Liver (tissue), 9 donors: ENCODE data around the gene NKX2-3. TPM values are rescaled to one million over a fixed set of nuclear protein-coding genes. Genes with fewer than 3 reads are reported as not detected.

Source experiments
- DNase-seq: peaks from one replicate; pipeline ENCODE4 v3.0.0-alpha.2; 2017; ENCODE audit warnings: low spot score
- H3K27ac ChIP-seq, 2 donors: one replicate each; pipeline ENCODE4 v1.7.0; 2013; ENCODE audit warnings: inconsistent platforms in 2 of 2, low read length in 2 of 2, control low read depth in 1 of 2, low read depth in 1 of 2, mild to moderate bottlenecking in 1 of 2
- H3K27me3 ChIP-seq, 4 donors: one replicate each; pipeline versions ENCODE4 v1.6.1 to v1.7.0; 2013; ENCODE audit warnings: low read length in 3 of 4, inconsistent platforms in 1 of 4, mild to moderate bottlenecking in 1 of 4, moderate library complexity in 1 of 4; ENCODE audit not compliant: control insufficient read depth in 4 of 4, insufficient read depth in 4 of 4
- H3K36me3 ChIP-seq, 4 donors: one replicate each; pipeline versions ENCODE4 v1.6.1 to v1.7.0; 2013; ENCODE audit warnings: low read length in 3 of 4, mild to moderate bottlenecking in 3 of 4, low read depth in 1 of 4, moderate library complexity in 1 of 4; ENCODE audit not compliant: control insufficient read depth in 4 of 4, insufficient read depth in 3 of 4
- H3K4me1 ChIP-seq, 4 donors: one replicate each; pipeline versions ENCODE4 v1.6.1 to v1.7.0; 2013; ENCODE audit warnings: low read length in 3 of 4, mild to moderate bottlenecking in 3 of 4, moderate library complexity in 1 of 4; ENCODE audit not compliant: control insufficient read depth in 4 of 4, insufficient read depth in 4 of 4
- H3K4me3 ChIP-seq, 3 donors: one replicate each; pipeline versions ENCODE4 v1.6.1 to v1.7.0; 2013; ENCODE audit warnings: low read length in 3 of 3, control low read depth in 1 of 3, low read depth in 1 of 3, mild to moderate bottlenecking in 1 of 3
- H3K9ac ChIP-seq, 2 donors: one replicate each; pipeline ENCODE4 v1.7.0; 2013; ENCODE audit warnings: low read length in 2 of 2, mild to moderate bottlenecking in 2 of 2, moderate library complexity in 2 of 2, control low read depth in 1 of 2, low read depth in 1 of 2
- H3K9me3 ChIP-seq, 4 donors: one replicate each; pipeline versions ENCODE4 v1.6.1 to v1.7.0; 2013; ENCODE audit warnings: low read length in 3 of 4; ENCODE audit not compliant: control insufficient read depth in 4 of 4
- ATF3 ChIP-seq: IDR thresholded peaks from 2 replicates; pipeline ENCODE4 v1.6.1; 2016; ENCODE audit warnings: antibody characterized with exemption
- EGR1 ChIP-seq, 2 donors: IDR thresholded peaks; 2 replicates each; pipeline ENCODE4 v1.6.1; 2016 to 2018; ENCODE audit warnings: antibody characterized with exemption in 2 of 2, low read depth in 2 of 2
- FOXA1 ChIP-seq: IDR thresholded peaks from 2 replicates; pipeline ENCODE4 v1.6.1; 2016; ENCODE audit warnings: antibody characterized with exemption
- FOXA2 ChIP-seq: IDR thresholded peaks from 2 replicates; pipeline ENCODE4 v1.6.1; 2016; ENCODE audit warnings: antibody characterized with exemption
- GABPA ChIP-seq, 2 donors: IDR thresholded peaks in 1 of 2; conservative IDR thresholded peaks in 1 of 2; 2 replicates each; pipeline ENCODE4 v1.6.1; 2016; ENCODE audit warnings: antibody characterized with exemption in 2 of 2, mild to moderate bottlenecking in 1 of 2, moderate library complexity in 1 of 2
- HNF4A ChIP-seq, 2 donors: conservative IDR thresholded peaks; 2 replicates each; pipeline ENCODE4 v1.6.1; 2016; ENCODE audit warnings: antibody characterized with exemption in 2 of 2, mild to moderate bottlenecking in 2 of 2
- HNF4G ChIP-seq: IDR thresholded peaks from 2 replicates; pipeline ENCODE4 v1.6.1; 2016; ENCODE audit warnings: antibody characterized with exemption
- JUND ChIP-seq, 2 donors: IDR thresholded peaks; 2 replicates each; pipeline ENCODE4 v1.6.1; 2016; ENCODE audit warnings: antibody characterized with exemption in 2 of 2
- MAX ChIP-seq: IDR thresholded peaks from 2 replicates; pipeline ENCODE4 v1.6.1; 2016; ENCODE audit warnings: antibody characterized with exemption
- NR2F2 ChIP-seq: IDR thresholded peaks from 2 replicates; pipeline ENCODE4 v1.6.1; 2016; ENCODE audit warnings: antibody characterized with exemption
- REST ChIP-seq: IDR thresholded peaks from 2 replicates; pipeline ENCODE4 v1.6.1; 2016; ENCODE audit warnings: antibody characterized with exemption, mild to moderate bottlenecking
- RXRA ChIP-seq, 2 donors: IDR thresholded peaks; 2 replicates each; pipeline ENCODE4 v1.6.1; 2017 to 2018; ENCODE audit warnings: antibody characterized with exemption in 2 of 2, mild to moderate bottlenecking in 1 of 2
- SP1 ChIP-seq: IDR thresholded peaks from 2 replicates; pipeline ENCODE4 v1.6.1; 2018; ENCODE audit warnings: antibody characterized with exemption, mild to moderate bottlenecking
- TAF1 ChIP-seq: conservative IDR thresholded peaks from 2 replicates; pipeline ENCODE4 v1.6.1; 2016; ENCODE audit warnings: antibody characterized with exemption, mild to moderate bottlenecking
- YY1 ChIP-seq: IDR thresholded peaks from 2 replicates; pipeline ENCODE4 v1.6.1; 2016; ENCODE audit warnings: antibody characterized with exemption, mild to moderate bottlenecking
- ZBTB33 ChIP-seq: IDR thresholded peaks from 2 replicates; pipeline ENCODE4 v1.6.1; 2016; ENCODE audit warnings: antibody characterized with exemption
- WGBS: extraction: QIAGEN DNeasy Blood & Tissue Kit; methylation state at CpG from one replicate; pipeline ENCODE4 v1.1.7; 2013; 5-methylcytosine and 5-hydroxymethylcytosine counted together
- polyA plus RNA-seq, 2 donors: library from polyadenylated mRNA; stranded (reverse) in 1 of 2; unstranded in 1 of 2; fragments of 200-250 nt in 1 of 2; fragments of >200 nt in 1 of 2; fragmentation: Nextera tagmentation in 1 of 2; extraction: Ambion mirVana in 1 of 2; gene quantifications; one replicate each; pipeline versions ENCODE4 v1.2.1 to v1.2.3, GENCODE V29; 2013 to 2015
- total RNA-seq, 2 donors: library from RNA; depleted of rRNA; stranded (reverse); fragments of >200 nt; gene quantifications; one replicate each; pipeline ENCODE4 v1.2.3, GENCODE V29; 2014
- TF ChIP-seq, protein P1 (sequence below): fragments of 150-350 bp; IDR thresholded peaks from 2 replicates; pipeline ENCODE4 v1.5.1; 2017; ENCODE audit warnings: improper control_type of control experiment, low read depth, low read length; ENCODE audit not compliant: missing input control
- donor health status: healthy.
- donor health status: healthy.
- donor health status: healthy.
- donor health status: healthy.
- donor health status: healthy.

Gene NKX2-3
- total and polyA plus RNA-seq, 4 donors, result 0.06 to 0.09 TPM; not detected in 2

GRCh38 chr10:99534450-99534938, 1.8 kb downstream of the NKX2-3 start (continued):
- TF ChIP-seq NR2F2 (no peak), RXRA (IDR thresholded peaks at IDR 0.05) (no peak), ATF3 (no peak), GABPA (IDR thresholded peaks at IDR 0.05 in 1 of 2, conservative IDR thresholded peaks at IDR 0.05 in 1 of 2) (no peak)
- TF ChIP-seq, protein P1, sequence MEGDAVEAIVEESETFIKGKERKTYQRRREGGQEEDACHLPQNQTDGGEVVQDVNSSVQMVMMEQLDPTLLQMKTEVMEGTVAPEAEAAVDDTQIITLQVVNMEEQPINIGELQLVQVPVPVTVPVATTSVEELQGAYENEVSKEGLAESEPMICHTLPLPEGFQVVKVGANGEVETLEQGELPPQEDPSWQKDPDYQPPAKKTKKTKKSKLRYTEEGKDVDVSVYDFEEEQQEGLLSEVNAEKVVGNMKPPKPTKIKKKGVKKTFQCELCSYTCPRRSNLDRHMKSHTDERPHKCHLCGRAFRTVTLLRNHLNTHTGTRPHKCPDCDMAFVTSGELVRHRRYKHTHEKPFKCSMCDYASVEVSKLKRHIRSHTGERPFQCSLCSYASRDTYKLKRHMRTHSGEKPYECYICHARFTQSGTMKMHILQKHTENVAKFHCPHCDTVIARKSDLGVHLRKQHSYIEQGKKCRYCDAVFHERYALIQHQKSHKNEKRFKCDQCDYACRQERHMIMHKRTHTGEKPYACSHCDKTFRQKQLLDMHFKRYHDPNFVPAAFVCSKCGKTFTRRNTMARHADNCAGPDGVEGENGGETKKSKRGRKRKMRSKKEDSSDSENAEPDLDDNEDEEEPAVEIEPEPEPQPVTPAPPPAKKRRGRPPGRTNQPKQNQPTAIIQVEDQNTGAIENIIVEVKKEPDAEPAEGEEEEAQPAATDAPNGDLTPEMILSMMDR, result no peak

DNA sequence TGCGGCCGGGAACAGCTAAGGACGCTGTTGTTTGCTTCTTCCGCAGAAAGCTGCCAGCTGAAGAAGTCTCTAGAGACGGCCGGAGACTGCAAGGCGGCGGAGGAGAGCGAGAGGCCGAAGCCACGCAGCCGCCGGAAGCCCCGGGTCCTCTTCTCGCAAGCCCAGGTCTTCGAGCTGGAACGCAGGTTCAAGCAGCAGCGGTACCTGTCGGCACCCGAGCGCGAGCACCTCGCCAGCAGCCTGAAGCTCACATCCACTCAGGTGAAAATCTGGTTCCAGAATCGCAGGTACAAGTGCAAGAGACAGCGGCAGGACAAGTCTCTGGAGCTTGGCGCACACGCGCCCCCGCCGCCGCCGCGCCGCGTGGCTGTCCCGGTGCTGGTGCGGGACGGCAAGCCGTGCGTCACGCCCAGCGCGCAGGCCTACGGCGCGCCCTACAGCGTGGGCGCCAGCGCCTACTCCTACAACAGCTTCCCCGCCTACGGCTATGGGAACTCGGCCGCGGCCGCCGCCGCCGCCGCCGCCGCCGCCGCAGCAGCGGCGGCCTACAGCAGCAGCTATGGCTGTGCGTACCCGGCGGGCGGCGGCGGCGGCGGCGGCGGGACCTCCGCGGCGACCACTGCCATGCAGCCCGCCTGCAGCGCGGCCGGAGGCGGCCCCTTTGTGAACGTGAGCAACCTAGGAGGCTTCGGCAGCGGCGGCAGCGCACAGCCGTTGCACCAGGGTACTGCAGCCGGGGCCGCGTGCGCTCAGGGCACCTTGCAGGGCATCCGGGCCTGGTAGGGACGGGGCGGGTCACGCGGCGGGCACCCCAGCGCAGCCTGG, 2.4 kb downstream of the NKX2-3 start:
- H3K36me3 ChIP-seq, result no peaks in the 10 kb centered on the region
- H3K9ac ChIP-seq, result no peak overlapping the region
- no peak for DNase-seq
- WGBS, result 2% methylated on average over 100 of the region's 100 CpGs
- TF ChIP-seq RXRA (IDR thresholded peaks at IDR 0.05) (no peak), YY1 (no peak), TAF1 (no peak), NR2F2 (no peak), ZBTB33 (no peak), GABPA (IDR thresholded peaks at IDR 0.05 in 1 of 2, conservative IDR thresholded peaks at IDR 0.05 in 1 of 2) (no peak), HNF4G (no peak), FOXA2 (no peak), FOXA1 (no peak), ATF3 (no peak), EGR1 (IDR thresholded peaks at IDR 0.05; ENCODE audit: low read depth in 2 of 2) (no peak), HNF4A (conservative IDR thresholded peaks at IDR 0.05) (no peak), JUND (IDR thresholded peaks at IDR 0.05) (no peak), MAX (no peak), SP1 (no peak), REST (no peak)
- TF ChIP-seq, protein P1, result no peak
- H3K27ac ChIP-seq, result no peak overlapping the region
- peaks cover 0 to 9% (median 0%) of the 10 kb centered on the region in 4 donors for H3K9me3 ChIP-seq
- H3K27me3 ChIP-seq, result peaks cover 11 to 60% (median 37%) of the 10 kb centered on the region in 4 donors
- H3K4me1 ChIP-seq, result peaks cover 22 to 40% (median 24%) of the 10 kb centered on the region in 4 donors
- peak overlapping the region in 1 of 3 donors; percentile 44 for H3K4me3 ChIP-seq
